CD4-positive, alpha-beta T cell treated with Interleukin-6 at 100 ng/mL for 8 hours (primary cell): Measurements from ENCODE around the gene CLASRP.

ENCODE experiments used
- DNase-seq: peaks from one replicate; pipeline ENCODE4 v3.0.0-alpha.2; 2020; ENCODE audit warnings: mixed read lengths, low spot score

Gene CLASRP

GRCh38 chr19:45087531-45087930, 48.7 kb downstream of the CLASRP start:
- DNase-seq = peak; percentile 71

GRCh38 chr19:45090034-45090433, 51.2 kb downstream of the CLASRP start:
- DNase-seq = no peak

GRCh38 chr19:45090606-45091005, 51.8 kb downstream of the CLASRP start:
- no peak for DNase-seq

GRCh38 chr19:45091031-45091923, 52.4 kb downstream of the CLASRP start:
- peak; percentile 96 for DNase-seq

GRCh38 chr19:45092747-45093678, 54.2 kb downstream of the CLASRP start, which contains the start of gene PPP1R37:
Gene PPP1R37, plus strand, starts transcription at chr19:45093179. Its CDS starts 147 bp downstream, at chr19:45093326.
- DNase-seq = peak; percentile 94

DNA sequence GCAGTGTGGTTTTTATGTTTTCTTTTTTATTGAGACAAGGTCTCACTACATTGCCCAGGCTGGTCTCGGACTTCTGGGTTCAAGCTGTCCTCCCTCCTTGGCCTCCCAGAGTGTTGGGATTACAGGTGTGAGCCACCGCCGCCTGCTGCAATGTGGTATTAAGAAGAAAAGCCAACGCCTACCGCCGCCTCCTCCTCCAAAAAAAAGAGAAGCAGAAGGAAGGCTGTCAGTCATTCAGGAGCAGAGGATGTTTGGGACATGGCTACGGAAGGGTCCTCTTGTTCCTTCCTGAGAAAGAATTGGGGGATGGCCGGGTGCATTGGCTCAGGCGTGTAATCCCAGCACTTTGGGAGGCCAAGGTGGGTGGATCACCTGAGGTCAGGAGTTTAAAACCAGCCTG, 55.3 kb downstream of the CLASRP start:
- DNase-seq = no peak

DNA sequence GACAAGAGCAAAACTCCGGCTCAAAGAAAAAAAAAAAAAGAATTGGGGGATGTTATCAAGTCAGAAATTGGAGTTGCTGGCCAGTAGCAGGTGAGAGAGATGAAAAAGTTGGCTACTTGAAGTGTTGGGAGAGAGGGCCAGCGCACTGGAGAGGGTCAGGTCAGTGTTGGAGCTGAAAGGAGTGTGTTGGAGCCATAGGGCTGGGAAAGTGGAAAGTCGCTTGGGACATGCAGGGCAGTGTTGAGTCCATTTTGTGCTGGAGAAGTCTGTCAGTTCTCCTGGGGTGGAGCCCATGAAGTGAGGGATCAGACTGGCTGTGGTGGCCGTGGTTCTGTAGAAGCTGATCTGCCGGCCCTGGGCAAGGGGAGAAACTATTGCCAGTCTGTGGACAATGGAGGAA, 55.9 kb downstream of the CLASRP start:
- DNase-seq = no peak

- no peak for DNase-seq
These were observed 56.9 kb downstream of the CLASRP start for GRCh38 chr19:45095496-45096413.

DNA sequence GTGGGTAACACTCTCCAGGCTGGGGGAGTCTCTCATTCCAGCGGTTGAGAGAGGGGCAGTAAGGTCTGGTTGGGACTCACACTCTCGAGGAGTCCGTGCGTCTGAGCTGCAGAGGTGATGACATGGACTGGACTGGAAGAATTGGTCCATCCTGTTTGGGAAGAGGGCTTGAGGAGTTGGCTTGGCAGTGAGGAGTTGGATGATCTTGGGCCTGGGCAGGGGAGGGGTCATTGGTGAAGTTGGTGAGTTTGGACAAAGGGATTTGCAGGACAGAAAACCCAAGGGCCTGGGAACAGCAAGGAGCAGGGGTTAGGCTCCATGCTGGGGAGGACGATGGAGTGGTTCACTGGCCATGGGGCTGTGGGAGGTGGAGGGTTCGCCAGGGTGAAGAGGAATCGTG, 57.9 kb downstream of the CLASRP start:
- DNase-seq = no peak

- DNase-seq = no peak
These were observed 58.6 kb downstream of the CLASRP start for GRCh38 chr19:45097450-45097775.

GRCh38 chr19:45097776-45098520, 59.1 kb downstream of the CLASRP start:
- DNase-seq = no peak

DNA sequence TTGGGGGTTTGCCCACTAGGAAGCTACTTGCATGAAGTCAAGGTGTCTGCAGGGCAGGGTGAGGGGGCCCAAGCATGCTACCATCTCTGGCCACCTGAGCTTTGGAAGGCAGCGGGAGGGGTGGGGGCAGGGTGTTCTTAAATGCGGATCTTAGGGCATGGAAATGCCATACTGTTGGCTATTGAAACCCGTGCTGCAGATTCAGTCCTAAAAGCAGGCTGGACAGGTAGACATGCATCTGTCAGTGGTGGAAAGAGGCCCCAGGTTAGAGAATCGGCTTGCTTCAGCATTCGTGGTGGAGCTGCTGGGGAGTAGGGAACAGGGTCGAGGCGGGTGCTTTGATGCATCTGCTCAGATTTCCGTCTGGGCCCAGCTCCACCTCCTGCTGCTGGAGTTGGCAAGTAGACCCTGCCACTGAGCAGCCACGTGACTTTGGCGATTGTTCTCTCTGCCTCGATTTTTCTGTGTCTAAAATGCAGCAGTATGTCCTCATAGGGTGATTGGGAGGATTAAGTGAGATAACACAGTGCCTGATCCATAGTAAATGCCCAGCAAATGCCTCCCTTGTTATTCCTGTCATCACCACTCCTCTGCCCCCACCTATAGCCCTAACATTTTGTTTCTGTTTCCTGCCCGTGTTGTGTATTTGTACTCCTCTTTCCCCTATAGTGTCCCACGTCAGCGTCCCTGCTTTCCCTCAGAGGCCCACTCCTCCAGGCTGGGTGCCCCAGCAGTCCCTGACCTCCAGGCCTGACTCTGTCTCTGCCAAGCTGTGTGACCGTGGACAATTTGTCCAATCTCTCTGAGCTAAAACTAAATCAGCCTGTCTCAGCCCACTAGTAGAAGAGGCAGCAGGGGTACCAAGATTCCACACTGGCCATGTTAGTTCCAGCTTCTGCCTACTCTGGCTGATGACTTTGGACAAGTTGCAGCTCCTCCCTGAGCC, 59.9 kb downstream of the CLASRP start:
- no peak for DNase-seq

GRCh38 chr19:45099467-45100191, 60.8 kb downstream of the CLASRP start:
- no peak for DNase-seq

GRCh38 chr19:45100201-45100600, 61.4 kb downstream of the CLASRP start:
- DNase-seq = no peak

- DNase-seq = no peak
These were observed 62.0 kb downstream of the CLASRP start for GRCh38 chr19:45100846-45101252.

GRCh38 chr19:45101806-45102205, 63.0 kb downstream of the CLASRP start:
- DNase-seq = no peak

GRCh38 chr19:45102481-45102880, 63.6 kb downstream of the CLASRP start:
- no peak for DNase-seq

DNA sequence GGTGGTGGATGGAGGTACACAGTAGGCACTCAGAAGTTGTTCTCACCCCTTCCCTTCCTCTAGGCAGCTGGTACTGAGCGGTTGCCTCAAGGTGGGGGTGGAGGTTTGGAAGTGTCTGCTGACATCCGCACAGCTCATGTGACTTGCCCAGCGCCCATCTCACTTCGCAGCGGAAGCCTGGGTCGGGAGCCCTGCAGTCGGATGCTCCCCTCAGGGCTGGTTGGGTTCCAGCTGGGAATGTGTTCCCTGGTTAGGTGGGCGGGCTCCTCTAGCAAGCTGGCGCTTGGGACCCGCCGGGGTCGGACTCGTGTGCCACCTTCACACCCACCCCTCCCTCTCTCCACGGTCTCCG, 64.3 kb downstream of the CLASRP start:
- peak; percentile 52 for DNase-seq
